ENCODE results near the gene CD83.
A peak's percentile ranks its signal among the peaks of the same experiment; 100 is the strongest.

CD83 gene

DNA sequence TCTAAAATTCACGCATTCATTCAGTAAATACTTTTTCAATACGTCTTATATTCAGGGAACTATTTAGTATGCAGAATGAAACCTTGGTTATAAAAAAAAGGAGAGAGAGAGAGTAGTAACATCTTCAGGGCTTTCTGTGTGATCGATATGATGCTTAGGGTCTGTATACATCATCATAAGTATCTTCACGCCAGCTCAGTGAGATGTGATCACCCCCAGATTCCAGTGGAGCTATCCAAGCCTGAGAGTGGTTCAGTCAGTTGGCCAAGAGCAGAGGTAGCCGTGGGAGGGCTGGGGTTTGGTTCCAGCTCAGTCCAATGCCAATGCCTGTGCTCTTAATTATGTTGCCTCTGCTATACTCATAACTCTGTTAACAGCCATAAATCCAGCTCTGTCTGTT, 8.6 kb downstream of the CD83 start:
- Histone ChIP-seq H3K27ac (no peak overlapping the region), H3K4me2 (peak overlapping the region in 2 of 11 experiments; percentile 84 to 85; a peak in 4 of 22 replicates), H4K20me1 (peaks cover 0 to 46% (median 0%) of the 10 kb centered on the region in 11 experiments; a peak in 7 of 22 replicates), H3K9me3 (replicated peaks in 1 of 11) (no peaks in the 10 kb centered on the region), H3K4me1 (peaks cover 55 to 85% (median 64%) of the 10 kb centered on the region in 10 experiments), H3K27me3 (no peaks in the 10 kb centered on the region), H3K9ac (no peak overlapping the region), H3K4me3 (no peak overlapping the region), H3K36me3 (peaks cover 0 to 57% (median 26%) of the 10 kb centered on the region in 11 experiments; a peak in 16 of 22 replicates)
- TF ChIP-seq Cebpa-rat (IDR thresholded peaks at IDR 0.05), result no peak

DNA sequence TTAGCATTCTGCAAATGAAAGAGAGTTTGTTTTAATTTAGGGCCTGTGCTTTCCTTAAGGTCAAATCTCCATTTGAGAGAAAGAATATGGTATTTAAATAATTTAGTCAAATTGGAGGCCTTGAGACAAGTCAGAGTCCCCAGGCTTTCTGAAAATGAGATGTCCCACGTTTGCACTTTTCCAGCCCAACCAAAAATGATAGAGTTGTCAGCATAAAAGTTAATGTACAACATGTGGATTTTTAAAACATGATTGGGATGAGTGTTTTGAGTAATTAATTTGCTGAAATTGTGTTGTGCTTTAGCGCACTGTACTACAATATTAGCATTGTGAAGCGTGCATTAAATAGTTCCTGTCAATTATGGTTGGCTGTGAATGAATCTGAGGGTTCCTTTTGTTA, 10.0 kb downstream of the CD83 start:
- Histone ChIP-seq H3K4me1 (peaks cover 44 to 73% (median 57%) of the 10 kb centered on the region in 10 experiments), H3K4me3 (no peak overlapping the region), H3K27ac (no peak overlapping the region), H3K36me3 (peaks cover 6 to 69% (median 40%) of the 10 kb centered on the region in 11 experiments; a peak in 20 of 22 replicates), H4K20me1 (peaks cover 0 to 60% (median 0%) of the 10 kb centered on the region in 11 experiments; a peak in 7 of 22 replicates), H3K9me3 (replicated peaks in 1 of 11) (no peaks in the 10 kb centered on the region), H3K4me2 (peak overlapping the region in 5 of 11 experiments; percentile 14 to 76 (median 71); a peak in 5 of 22 replicates), H3K27me3 (no peaks in the 10 kb centered on the region), H3K9ac (no peak overlapping the region)
- TF ChIP-seq Cebpa-rat (IDR thresholded peaks at IDR 0.05), result no peak

DNA sequence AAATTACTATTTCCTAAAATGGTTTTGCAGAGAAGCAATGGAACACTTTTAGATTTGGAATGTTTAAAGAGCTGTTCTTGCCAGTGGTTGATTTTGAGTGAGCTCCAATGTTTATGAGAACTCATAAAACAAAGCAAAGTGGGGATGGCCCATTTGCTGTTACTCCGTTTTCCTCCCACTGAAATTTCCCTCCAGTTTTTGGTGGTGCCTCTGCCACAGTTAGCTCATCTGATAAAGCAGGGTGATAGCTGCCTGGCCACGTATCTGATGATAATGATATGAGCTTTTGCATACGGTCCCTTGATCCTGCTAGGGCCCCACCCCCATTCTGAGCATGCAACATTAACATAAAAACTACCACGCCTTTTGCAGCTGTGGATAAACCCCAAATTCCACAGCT, 10.4 kb downstream of the CD83 start:
- H3K9me3 ChIP-seq (replicated peaks in 1 of 11), result no peaks in the 10 kb centered on the region
- H3K27me3 ChIP-seq, result no peaks in the 10 kb centered on the region
- H3K27ac ChIP-seq, result no peak overlapping the region
- H3K4me1 ChIP-seq, result peaks cover 44 to 69% (median 57%) of the 10 kb centered on the region in 10 experiments
- no peak for TF ChIP-seq Cebpa-rat (IDR thresholded peaks at IDR 0.05)
- peak overlapping the region; percentile 14 to 82 (median 58); a peak in 15 of 22 replicates for H3K4me2 ChIP-seq
- peak overlapping the region in 1 of 11 experiments; percentile 34; a peak in 1 of 22 replicates for H3K9ac ChIP-seq
- peaks cover 0 to 64% (median 0%) of the 10 kb centered on the region in 11 experiments; a peak in 7 of 22 replicates for H4K20me1 ChIP-seq
- peaks cover 10 to 73% (median 44%) of the 10 kb centered on the region in 11 experiments; a peak in 20 of 22 replicates for H3K36me3 ChIP-seq
- no peak overlapping the region for H3K4me3 ChIP-seq

DNA sequence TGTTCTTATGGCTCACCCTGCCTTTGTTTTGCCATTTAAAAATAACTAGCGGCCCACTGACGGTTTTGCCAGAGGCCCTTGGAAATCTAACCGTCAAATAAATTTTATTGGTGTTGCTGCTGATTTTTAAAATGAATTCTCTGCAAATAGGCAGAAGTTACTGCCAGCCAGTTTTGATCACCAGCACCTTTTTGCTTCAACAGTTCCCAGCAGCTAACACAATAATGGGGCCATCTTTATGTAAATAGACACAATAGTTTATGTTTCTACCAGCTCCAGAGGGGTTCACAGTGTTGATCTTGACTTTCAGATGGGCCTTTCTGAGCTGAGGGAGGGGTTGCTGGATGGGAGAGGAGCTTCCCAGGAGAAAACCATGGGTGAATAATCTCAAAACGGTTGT, 11.2 kb downstream of the CD83 start:
- Histone ChIP-seq H3K4me2 (peak overlapping the region; percentile 48 to 82 (median 68)), H3K36me3 (peaks cover 14 to 80% (median 46%) of the 10 kb centered on the region in 11 experiments; a peak in 20 of 22 replicates), H3K4me3 (no peak overlapping the region), H3K9ac (peak overlapping the region in 10 of 11 experiments; percentile 5 to 62 (median 40); a peak in 17 of 22 replicates), H3K4me1 (peaks cover 44 to 66% (median 56%) of the 10 kb centered on the region in 10 experiments), H3K9me3 (replicated peaks in 1 of 11) (no peaks in the 10 kb centered on the region), H4K20me1 (peaks cover 0 to 71% (median 0%) of the 10 kb centered on the region in 11 experiments; a peak in 7 of 22 replicates), H3K27ac (peak overlapping the region in 6 of 11 experiments; percentile 25 to 48 (median 39); a peak in 6 of 22 replicates), H3K27me3 (no peaks in the 10 kb centered on the region)
- no peak for TF ChIP-seq Cebpa-rat (IDR thresholded peaks at IDR 0.05)

DNA sequence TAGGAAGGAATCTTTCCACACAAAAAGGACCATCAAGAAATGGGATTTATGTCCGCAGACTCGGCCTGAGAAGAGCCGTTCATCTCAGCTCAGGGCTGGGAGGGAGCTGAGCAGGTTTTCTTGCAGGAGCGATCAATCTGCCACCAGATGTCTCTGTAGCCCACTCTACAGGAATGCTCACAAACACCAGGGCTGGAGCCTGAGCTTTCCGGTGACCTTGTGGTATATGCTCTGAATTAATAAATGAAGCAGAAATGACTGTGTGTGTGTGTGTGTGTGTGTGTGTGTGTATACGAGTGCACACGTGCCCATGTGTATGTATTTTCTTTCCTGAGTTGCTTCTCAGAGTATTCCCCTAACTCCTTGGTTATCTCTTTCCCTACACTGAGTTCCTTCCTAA, 12.0 kb downstream of the CD83 start:
- Histone ChIP-seq H3K27ac (peak overlapping the region in 8 of 11 experiments; percentile 2 to 48 (median 29); a peak in 9 of 22 replicates), H3K4me2 (peak overlapping the region; percentile 48 to 82 (median 68); a peak in 21 of 22 replicates), H3K9ac (peak overlapping the region in 10 of 11 experiments; percentile 5 to 62 (median 40); a peak in 14 of 22 replicates), H3K4me1 (peaks cover 44 to 67% (median 56%) of the 10 kb centered on the region in 10 experiments), H4K20me1 (peaks cover 0 to 79% (median 0%) of the 10 kb centered on the region in 11 experiments; a peak in 7 of 22 replicates), H3K27me3 (no peaks in the 10 kb centered on the region), H3K4me3 (no peak overlapping the region), H3K36me3 (peaks cover 18 to 88% (median 50%) of the 10 kb centered on the region in 11 experiments; a peak in 20 of 22 replicates), H3K9me3 (replicated peaks in 1 of 11) (no peaks in the 10 kb centered on the region; a peak in 1 of 22 replicates)
- TF ChIP-seq Cebpa-rat (IDR thresholded peaks at IDR 0.05), result no peak

GRCh38 chr6:14130435-14131075, 13.0 kb downstream of the CD83 start:
- Histone ChIP-seq H3K27ac (no peak overlapping the region), H3K4me2 (peak overlapping the region in 5 of 11 experiments; percentile 67 to 82 (median 73); a peak in 8 of 22 replicates), H3K36me3 (peaks cover 27 to 89% (median 51%) of the 10 kb centered on the region in 11 experiments), H3K4me1 (peaks cover 44 to 77% (median 54%) of the 10 kb centered on the region in 10 experiments), H3K4me3 (no peak overlapping the region), H3K27me3 (no peaks in the 10 kb centered on the region), H3K9ac (no peak overlapping the region; a peak in 1 of 22 replicates), H3K9me3 (replicated peaks in 1 of 11) (no peaks in the 10 kb centered on the region; a peak in 1 of 22 replicates), H4K20me1 (peaks cover 0 to 89% (median 0%) of the 10 kb centered on the region in 11 experiments; a peak in 7 of 22 replicates)
- TF ChIP-seq Cebpa-rat (IDR thresholded peaks at IDR 0.05), result no peak

GRCh38 chr6:14131579-14131978, 14.0 kb downstream of the CD83 start:
- Histone ChIP-seq H3K4me1 (peaks cover 36 to 80% (median 54%) of the 10 kb centered on the region in 10 experiments), H4K20me1 (peaks cover 0 to 98% (median 0%) of the 10 kb centered on the region in 11 experiments; a peak in 7 of 22 replicates), H3K4me2 (no peak overlapping the region), H3K9ac (no peak overlapping the region), H3K36me3 (peaks cover 33 to 89% (median 58%) of the 10 kb centered on the region in 11 experiments), H3K27me3 (no peaks in the 10 kb centered on the region), H3K4me3 (no peak overlapping the region), H3K9me3 (replicated peaks in 1 of 11) (no peaks in the 10 kb centered on the region; a peak in 1 of 22 replicates), H3K27ac (no peak overlapping the region)
- TF ChIP-seq Cebpa-rat (IDR thresholded peaks at IDR 0.05), result no peak

GRCh38 chr6:14132244-14132920, 14.8 kb downstream of the CD83 start:
- Histone ChIP-seq H3K36me3 (peaks cover 33 to 86% (median 58%) of the 10 kb centered on the region in 11 experiments), H3K4me1 (peaks cover 29 to 79% (median 54%) of the 10 kb centered on the region in 10 experiments), H4K20me1 (peaks cover 0 to 91% (median 0%) of the 10 kb centered on the region in 11 experiments; a peak in 7 of 22 replicates), H3K27me3 (no peaks in the 10 kb centered on the region), H3K9me3 (replicated peaks in 1 of 11) (no peaks in the 10 kb centered on the region; a peak in 1 of 22 replicates), H3K4me3 (no peak overlapping the region), H3K27ac (no peak overlapping the region), H3K4me2 (peak overlapping the region in 6 of 11 experiments; percentile 63 to 85 (median 76); a peak in 11 of 22 replicates), H3K9ac (no peak overlapping the region)
- no peak for TF ChIP-seq Cebpa-rat (IDR thresholded peaks at IDR 0.05)

All from BLaER1 treated with 17β-estradiol and CSF1 and Interleukin-3, amounts not matched to agents 10 nM and 100 nM (cell line).